MM.1S (cell line): ENCODE results near the gene ARID1A.

Experiments used
- DNase-seq: peaks from one replicate; pipeline ENCODE4 v3.0.0-alpha.2; 2015
- H2AFZ ChIP-seq: fragments of 300-600 bp; sonication (generic); 2 replicates; pipeline ENCODE4 v1.6.0; 2016; ENCODE audit warnings: antibody characterized with exemption, low read length
- H3F3A ChIP-seq: fragments of 300-600 bp; sonication (generic); 2 replicates; pipeline ENCODE4 v1.6.1; 2016; ENCODE audit warnings: mild to moderate bottlenecking, antibody characterized with exemption, low read length, moderate library complexity, mixed read lengths; ENCODE audit not compliant: insufficient read depth
- H3K27ac ChIP-seq: fragments of 300-600 bp; sonication (generic); 2 replicates; pipeline ENCODE4 v1.5.1; 2016; ENCODE audit warnings: mild to moderate bottlenecking, low read length
- H3K27me3 ChIP-seq: fragments of 300-600 bp; sonication (generic); replicated peaks from 2 replicates; pipeline ENCODE4 v1.6.0; 2016; ENCODE audit warnings: low read length; ENCODE audit not compliant: insufficient read depth
- H3K36me3 ChIP-seq: fragments of 300-600 bp; sonication (generic); replicated peaks from 2 replicates; pipeline ENCODE4 v1.6.1; 2016; ENCODE audit warnings: mild to moderate bottlenecking, low read length, mixed read lengths; ENCODE audit not compliant: insufficient read depth
- H3K4me1 ChIP-seq: fragments of 300-600 bp; sonication (generic); 2 replicates; pipeline ENCODE4 v1.6.1; 2016; ENCODE audit warnings: low read length, mixed read lengths
- H3K4me2 ChIP-seq: fragments of 300-600 bp; sonication (generic); 2 replicates; pipeline ENCODE4 v1.6.0; 2016; ENCODE audit warnings: low read depth, low read length
- H3K4me3 ChIP-seq: fragments of 300-600 bp; sonication (generic); 2 replicates; pipeline ENCODE4 v1.5.1; 2016; ENCODE audit warnings: low read length, mixed read lengths
- H3K79me2 ChIP-seq: fragments of 300-600 bp; sonication (generic); 2 replicates; pipeline ENCODE4 v1.6.1; 2016; ENCODE audit warnings: mixed run types, low read length, mixed read lengths
- H3K9ac ChIP-seq: fragments of 300-600 bp; sonication (generic); 2 replicates; pipeline ENCODE4 v1.6.1; 2016; ENCODE audit warnings: low read length, mixed read lengths
- H3K9me2 ChIP-seq: fragments of 300-600 bp; sonication (generic); replicated peaks from 2 replicates; pipeline ENCODE4 v1.6.1; 2016; ENCODE audit warnings: mild to moderate bottlenecking, low read length, mixed read lengths; ENCODE audit not compliant: insufficient read depth
- H3K9me3 ChIP-seq: fragments of 300-600 bp; sonication (generic); replicated peaks from 2 replicates; pipeline ENCODE4 v1.6.1; 2016; ENCODE audit warnings: mild to moderate bottlenecking, low read length, mixed read lengths; ENCODE audit not compliant: insufficient read depth
- H4K20me1 ChIP-seq: fragments of 300-600 bp; sonication (generic); 2 replicates; pipeline ENCODE4 v1.6.1; 2016; ENCODE audit warnings: mild to moderate bottlenecking, low read length, moderate library complexity, mixed read lengths; ENCODE audit not compliant: insufficient read depth
- EZH2 ChIP-seq: fragments of 300-600 bp; sonication (generic); optimal IDR thresholded peaks from 2 replicates; pipeline ENCODE3; 2017; ENCODE audit warnings: low read depth, mild to moderate bottlenecking, antibody characterized with exemption, low read length, mixed read lengths
- EZH2phosphoT487 ChIP-seq: fragments of 300-600 bp; sonication (generic); IDR thresholded peaks from 2 replicates; pipeline ENCODE4 v1.6.1; 2018; ENCODE audit warnings: antibody characterized with exemption, low read length
- TF ChIP-seq, protein P1 (sequence below): fragments of 300-600 bp; sonication (generic); IDR thresholded peaks from 2 replicates; pipeline ENCODE4 v1.5.1; 2016; ENCODE audit warnings: antibody characterized with exemption, low read length, mixed read lengths

ARID1A gene

DNA sequence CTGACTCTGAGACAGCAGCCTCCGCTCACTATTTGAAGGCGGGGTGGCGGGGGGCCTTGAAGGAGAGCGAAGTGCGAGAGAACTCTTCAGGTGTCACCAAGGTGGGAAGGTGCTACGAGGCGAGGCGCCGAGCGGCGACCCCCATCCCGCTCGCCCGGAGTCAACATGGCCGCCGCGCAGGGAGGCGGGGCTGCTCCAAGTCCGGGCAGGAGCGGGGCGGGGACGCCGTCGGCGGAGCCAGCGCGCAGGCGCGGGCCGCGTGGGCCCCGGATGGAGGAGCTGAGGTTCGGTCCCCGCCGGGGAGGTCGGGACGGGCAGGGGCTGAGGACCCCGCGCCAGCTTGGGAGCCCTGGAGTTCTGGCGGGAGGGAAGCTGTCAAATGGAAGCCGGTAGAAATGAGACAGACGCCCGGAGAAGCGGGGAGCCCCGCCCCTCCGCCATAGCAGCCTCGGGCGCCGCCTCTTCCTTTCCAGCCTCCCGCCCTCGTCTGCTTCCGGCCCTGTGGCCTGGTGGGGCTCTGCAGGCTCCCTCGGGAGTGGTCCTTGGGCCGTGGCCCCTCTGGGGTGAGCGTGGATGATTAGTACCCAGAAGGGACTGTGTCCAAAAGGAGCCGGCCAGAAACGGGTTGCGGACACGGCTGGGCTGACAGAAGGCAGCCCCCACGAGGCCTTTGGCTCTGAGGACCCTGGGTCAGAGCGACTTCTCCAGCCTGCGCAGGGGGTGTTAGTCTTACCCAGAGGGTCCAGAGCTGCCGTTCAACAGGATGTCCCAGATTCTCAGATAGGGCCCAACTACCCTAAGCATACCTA is 92.1 kb downstream of the ARID1A start, which contains the start of gene PIGV:
Gene PIGV (plus strand): TSS at position 245 of the 809 bp plus-strand sequence. CDS start 2,866 bp downstream, outside the sequence.
- H3K4me3 ChIP-seq, result peak within 1 kb of the TSS; percentile 91
- H3K4me1 ChIP-seq, result peaks cover 43% of the 10 kb centered on the region
- H3F3A ChIP-seq, result peaks cover 54% of the 10 kb centered on the region
- TF ChIP-seq, protein P1, sequence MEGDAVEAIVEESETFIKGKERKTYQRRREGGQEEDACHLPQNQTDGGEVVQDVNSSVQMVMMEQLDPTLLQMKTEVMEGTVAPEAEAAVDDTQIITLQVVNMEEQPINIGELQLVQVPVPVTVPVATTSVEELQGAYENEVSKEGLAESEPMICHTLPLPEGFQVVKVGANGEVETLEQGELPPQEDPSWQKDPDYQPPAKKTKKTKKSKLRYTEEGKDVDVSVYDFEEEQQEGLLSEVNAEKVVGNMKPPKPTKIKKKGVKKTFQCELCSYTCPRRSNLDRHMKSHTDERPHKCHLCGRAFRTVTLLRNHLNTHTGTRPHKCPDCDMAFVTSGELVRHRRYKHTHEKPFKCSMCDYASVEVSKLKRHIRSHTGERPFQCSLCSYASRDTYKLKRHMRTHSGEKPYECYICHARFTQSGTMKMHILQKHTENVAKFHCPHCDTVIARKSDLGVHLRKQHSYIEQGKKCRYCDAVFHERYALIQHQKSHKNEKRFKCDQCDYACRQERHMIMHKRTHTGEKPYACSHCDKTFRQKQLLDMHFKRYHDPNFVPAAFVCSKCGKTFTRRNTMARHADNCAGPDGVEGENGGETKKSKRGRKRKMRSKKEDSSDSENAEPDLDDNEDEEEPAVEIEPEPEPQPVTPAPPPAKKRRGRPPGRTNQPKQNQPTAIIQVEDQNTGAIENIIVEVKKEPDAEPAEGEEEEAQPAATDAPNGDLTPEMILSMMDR, result no peak
- no peak for TF ChIP-seq EZH2
- TF ChIP-seq EZH2phosphoT487, result no peak
- H3K4me2 ChIP-seq, result peak within 1 kb of the TSS; percentile 97
- no peaks in the 10 kb centered on the region for H3K9me3 ChIP-seq
- peak within 1 kb of the TSS; percentile 72 for H2AFZ ChIP-seq
- peak within 1 kb of the TSS; percentile 92 for H3K27ac ChIP-seq
- H3K27me3 ChIP-seq, result no peaks in the 10 kb centered on the region
- peaks cover 8% of the 10 kb centered on the region for H3K79me2 ChIP-seq
- no peaks in the 10 kb centered on the region for H3K9me2 ChIP-seq
- peak; percentile 84 for DNase-seq
- no peaks in the 10 kb centered on the region for H4K20me1 ChIP-seq
- no peaks in the 10 kb centered on the region for H3K36me3 ChIP-seq
- peak within 1 kb of the TSS; percentile 87 for H3K9ac ChIP-seq

DNA sequence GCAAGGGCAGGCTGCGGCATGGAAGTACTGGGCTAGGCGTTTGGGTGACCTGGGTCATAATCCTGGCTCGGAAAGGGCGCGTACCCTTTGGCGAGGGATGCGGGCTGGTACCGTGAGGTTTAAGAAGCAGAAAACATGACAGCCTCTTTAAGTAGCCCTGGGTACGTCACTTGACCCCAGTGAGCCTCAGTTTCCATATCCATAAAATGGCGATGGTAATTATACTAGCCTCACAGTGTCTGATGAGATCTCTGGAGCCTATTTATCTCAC is 92.6 kb downstream of the ARID1A start:
- Histone ChIP-seq H2AFZ (peak overlapping the region; percentile 72), H3K9ac (peak overlapping the region; percentile 87), H4K20me1 (no peaks in the 10 kb centered on the region), H3K9me3 (no peaks in the 10 kb centered on the region), H3K4me1 (peaks cover 37% of the 10 kb centered on the region), H3K27ac (peak overlapping the region; percentile 92; the same call in 1 of the 2 replicates), H3K4me2 (peak overlapping the region; percentile 97), H3K4me3 (peak overlapping the region; percentile 91), H3K79me2 (peaks cover 8% of the 10 kb centered on the region), H3K36me3 (no peaks in the 10 kb centered on the region), H3F3A (peaks cover 52% of the 10 kb centered on the region), H3K9me2 (no peaks in the 10 kb centered on the region), H3K27me3 (no peaks in the 10 kb centered on the region)
- TF ChIP-seq, protein P1, result no peak
- TF ChIP-seq EZH2 (no peak), EZH2phosphoT487 (no peak)
- DNase-seq, result no peak

DNA sequence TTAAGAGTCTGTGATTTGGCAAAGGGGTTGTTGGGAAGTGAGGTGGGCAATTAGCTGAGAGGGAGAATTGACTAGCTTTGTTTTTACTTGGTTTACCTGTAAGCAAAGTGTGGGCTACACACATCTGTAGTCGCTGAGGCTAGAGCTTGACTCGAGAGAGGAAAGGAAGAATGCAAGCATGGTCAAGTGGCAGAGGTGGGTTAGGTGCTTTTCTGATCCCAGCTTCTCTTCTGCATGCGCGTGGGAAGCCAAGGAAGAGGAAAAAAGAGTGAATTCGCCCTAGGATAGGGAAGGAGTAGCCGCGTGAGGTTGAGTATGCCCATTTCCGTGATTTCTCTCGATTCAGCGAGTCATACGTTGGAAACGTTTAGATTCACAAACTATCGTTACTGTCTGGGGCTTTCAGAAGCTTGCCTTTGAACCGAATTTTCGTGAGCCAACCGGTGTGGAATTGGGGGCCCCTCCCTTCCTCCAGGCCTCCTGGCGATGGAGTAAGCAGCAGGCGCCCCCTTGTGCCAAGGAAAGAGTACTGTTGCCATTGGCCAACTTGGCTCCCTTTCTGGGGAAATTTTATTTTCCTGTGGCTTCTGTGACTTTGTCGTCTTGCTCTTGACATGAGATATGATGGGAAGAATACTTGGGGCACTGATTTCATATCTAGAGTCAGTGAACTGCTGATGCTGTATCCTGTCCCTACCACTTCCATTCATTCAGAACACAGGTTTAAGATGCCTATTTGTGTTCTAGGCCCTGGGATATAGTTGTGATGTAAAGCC is 93.2 kb downstream of the ARID1A start:
- Histone ChIP-seq H3K9me2 (no peaks in the 10 kb centered on the region), H2AFZ (peak overlapping the region; percentile 72), H3K4me1 (peaks cover 32% of the 10 kb centered on the region), H3K27ac (peak overlapping the region; percentile 92; the same call in 1 of the 2 replicates), H3K36me3 (no peaks in the 10 kb centered on the region), H3K27me3 (no peaks in the 10 kb centered on the region), H3K4me3 (peak overlapping the region; percentile 91), H3K4me2 (peak overlapping the region; percentile 97), H3F3A (peaks cover 46% of the 10 kb centered on the region), H3K79me2 (peaks cover 8% of the 10 kb centered on the region), H3K9ac (peak overlapping the region; percentile 87), H3K9me3 (no peaks in the 10 kb centered on the region), H4K20me1 (no peaks in the 10 kb centered on the region)
- TF ChIP-seq EZH2, result no peak
- TF ChIP-seq, protein P1, result peak; percentile 95
- peak; percentile 91 for DNase-seq
